H1 (cell line): ENCODE data around the gene NRXN3. TPM values are rescaled to one million over a fixed set of nuclear protein-coding genes. Genes with fewer than 3 reads are reported as not detected.

Experiments used
- EZH2 ChIP-seq: fragments of 200-600 bp; sonication (generic); IDR thresholded peaks from 2 replicates; pipeline ENCODE4 v1.7.1; 2012; ENCODE audit warnings: low read depth, mild to moderate bottlenecking, moderate library complexity, low read length, inconsistent platforms; ENCODE audit not compliant: severe bottlenecking
- TBP ChIP-seq: IDR thresholded peaks from 2 replicates; pipeline ENCODE4 v1.6.1; 2011; ENCODE audit warnings: low read depth, low read length, improper control_type of control experiment
- ZNF274 ChIP-seq: IDR thresholded peaks from 2 replicates; pipeline ENCODE4 v1.7.0; 2012; ENCODE audit warnings: low read length, borderline replicate concordance; ENCODE audit errors: extremely low read depth
- polyA plus RNA-seq, 7 experiments: library from polyadenylated mRNA; depleted of rRNA in 3 of 7; stranded (reverse) in 5 of 7; unstranded in 2 of 7; fragments of >200 nt in 5 of 7; fragments of 200-250 nt in 2 of 7; gene quantifications; 1 replicate in 5 of 7; 2 replicates in 1 of 7; 4 replicates in 1 of 7; pipeline versions ENCODE4 v1.2.1 to v1.2.3, GENCODE V29; 2011 to 2013; ENCODE audit warnings: missing spikeins in 2 of 7, mixed read lengths in 2 of 7
- total RNA-seq: library from RNA; stranded (reverse); fragmentation: NEBNext Ultra II Directional; extraction: Animal tissue kit (Norgen Biotek cat#: 25700); gene quantifications from 2 replicates; pipeline ENCODE4 v1.2.1, GENCODE V29; 2021

The NRXN3 gene
- total and polyA plus RNA-seq, 2 of the 8 experiments (the other 6 are each of a cell fraction or from before 2014, with no cell fraction given), result 2.6 to 4.1 TPM

DNA sequence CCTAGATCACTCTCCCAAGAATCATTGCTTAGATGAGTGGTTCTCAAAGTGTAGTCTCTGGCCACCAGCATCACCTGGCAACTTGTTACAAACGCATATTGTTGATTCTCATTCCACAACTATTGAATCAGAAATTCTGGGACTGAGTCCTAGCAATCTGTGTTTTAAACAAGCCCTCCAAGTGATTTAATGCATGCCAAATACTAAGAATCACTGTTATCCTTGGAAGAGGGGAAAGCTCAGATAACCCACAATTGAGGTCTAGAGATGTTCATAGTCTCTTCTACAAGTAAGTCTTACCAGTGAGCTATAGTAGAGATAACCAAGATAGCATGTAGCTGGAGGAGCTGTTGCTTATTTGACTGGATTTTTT is 1374.5 kb downstream of the NRXN3 start (continued):
- TF ChIP-seq EZH2, result no peak
- no peak for TF ChIP-seq ZNF274
- TF ChIP-seq TBP, result no peak
